NCI-H2196 (cell line): ENCODE results near the gene TMEM258.

Experiments used
- DNase-seq: peaks from one replicate; lab custom pipeline; 2025; ENCODE audit not compliant: unreplicated experiment; lab: John Stamatoyannopoulos, UW

The TMEM258 gene

GRCh38 chr11:61792310-61793082 is at the start of gene TMEM258, which contains the start of gene FEN1:
Gene TMEM258 (minus strand): TSS chr11:61792599. CDS start chr11:61792558, 41 bp downstream.
Gene FEN1 (plus strand): TSS chr11:61792911. CDS start chr11:61795362, 2,451 bp downstream.
- peak; percentile 94 for DNase-seq

GRCh38 chr11:61841636-61842527 is 49.5 kb upstream of the TMEM258 start:
- no peak for DNase-seq

GRCh38 chr11:61840371-61840770 is 48.0 kb upstream of the TMEM258 start:
- DNase-seq, result no peak

GRCh38 chr11:61839742-61840141 is 47.3 kb upstream of the TMEM258 start:
- DNase-seq, result no peak

GRCh38 chr11:61838921-61839320 is 46.5 kb upstream of the TMEM258 start:
- DNase-seq, result no peak

GRCh38 chr11:61838501-61838900 is 46.1 kb upstream of the TMEM258 start:
- DNase-seq, result no peak

GRCh38 chr11:61837411-61838005 is 45.1 kb upstream of the TMEM258 start:
- no peak for DNase-seq

- DNase-seq, result no peak
Measured at GRCh38 chr11:61836193-61836592, 43.8 kb upstream of the TMEM258 start.

GRCh38 chr11:61834278-61835048 is 42.1 kb upstream of the TMEM258 start:
- peak; percentile 76 for DNase-seq

- no peak for DNase-seq
Measured at GRCh38 chr11:61833926-61834277, 41.5 kb upstream of the TMEM258 start.

- peak; percentile 73 for DNase-seq
Measured at GRCh38 chr11:61833471-61833870, 41.1 kb upstream of the TMEM258 start.

- peak; percentile 44 for DNase-seq
Measured at GRCh38 chr11:61832754-61833153, 40.4 kb upstream of the TMEM258 start.

- no peak for DNase-seq
Measured at GRCh38 chr11:61832207-61832606, 39.8 kb upstream of the TMEM258 start.

GRCh38 chr11:61830237-61831105 is 38.1 kb upstream of the TMEM258 start:
- DNase-seq, result no peak

- DNase-seq, result no peak
Measured at GRCh38 chr11:61829806-61830205, 37.4 kb upstream of the TMEM258 start.

GRCh38 chr11:61828629-61829407 is 36.4 kb upstream of the TMEM258 start:
- peak; percentile 53 for DNase-seq

- DNase-seq, result no peak
Measured at GRCh38 chr11:61828379-61828628, 35.9 kb upstream of the TMEM258 start.

GRCh38 chr11:61827571-61828378 is 35.4 kb upstream of the TMEM258 start, which contains the start of gene FADS2:
Gene FADS2 (plus strand): TSS chr11:61828300. CDS start chr11:61828391, 91 bp downstream.
- DNase-seq, result peak; percentile 96
